Adipocyte (in vitro differentiated cells): Measurements from ENCODE around the gene ANO2.
A peak's percentile ranks its signal among the peaks of the same experiment; 100 is the strongest.

ENCODE experiments used
- DNase-seq: peaks from one replicate; pipeline ENCODE4 v3.0.0-alpha.2; 2015; ENCODE audit warnings: low read depth
- H3K27me3 ChIP-seq: replicated peaks from 2 replicates; pipeline ENCODE4 v1.7.0; 2013; ENCODE audit warnings: mild to moderate bottlenecking, low read length, moderate library complexity; ENCODE audit not compliant: control insufficient read depth, insufficient read depth
- H3K36me3 ChIP-seq: 2 replicates; pipeline ENCODE4 v1.7.0; 2013; ENCODE audit warnings: low read length, mild to moderate bottlenecking, moderate library complexity; ENCODE audit not compliant: control insufficient read depth, insufficient read depth, severe bottlenecking
- H3K4me1 ChIP-seq: 2 replicates; pipeline ENCODE4 v1.7.0; 2013; ENCODE audit warnings: mild to moderate bottlenecking, low read length, moderate library complexity; ENCODE audit not compliant: control insufficient read depth, insufficient read depth
- H3K4me3 ChIP-seq: 2 replicates; pipeline ENCODE4 v1.7.0; 2013; ENCODE audit warnings: mild to moderate bottlenecking, low read length, moderate library complexity
- H3K9ac ChIP-seq: 2 replicates; pipeline ENCODE4 v1.7.0; 2013; ENCODE audit warnings: mild to moderate bottlenecking, low read length, moderate library complexity
- H3K9me3 ChIP-seq: 2 replicates; pipeline ENCODE4 v1.7.0; 2013; ENCODE audit warnings: mild to moderate bottlenecking, low read length, moderate library complexity; ENCODE audit not compliant: control insufficient read depth

Gene ANO2

DNA sequence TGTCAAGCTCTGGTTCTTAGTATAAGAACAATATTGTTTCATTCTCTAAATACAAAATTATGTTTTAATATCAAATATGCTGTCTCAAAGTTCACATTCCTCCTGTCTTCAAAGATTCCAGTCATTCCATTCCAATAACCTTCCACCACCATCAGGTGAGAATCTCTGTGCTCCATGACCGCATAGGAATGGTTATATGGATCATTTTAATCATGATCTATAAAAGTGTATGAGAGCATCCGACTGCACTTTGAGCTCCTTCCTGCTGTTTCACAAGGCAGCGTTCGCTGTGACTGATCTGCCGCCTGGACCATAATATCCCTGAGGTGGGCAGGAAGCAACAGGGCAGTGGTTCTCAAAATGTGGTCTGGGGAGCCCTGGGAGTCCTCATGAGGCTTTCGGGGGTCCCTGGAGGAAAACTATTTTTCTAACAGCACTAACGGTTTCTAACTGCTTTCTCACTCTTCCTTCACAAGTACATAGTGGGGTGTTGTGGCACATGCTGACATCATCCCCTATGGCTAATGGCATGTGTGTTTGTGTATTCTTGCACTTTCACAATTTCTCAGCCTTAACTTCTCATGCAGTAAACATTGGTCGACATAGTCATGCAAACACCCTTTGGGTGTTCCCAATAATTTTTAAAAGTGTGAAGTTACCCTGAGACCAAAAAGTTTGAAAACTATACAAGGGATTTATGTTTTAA is 137.4 kb downstream of the ANO2 start:
- H3K9me3 ChIP-seq = no peaks in the 10 kb centered on the region
- H3K4me1 ChIP-seq = no peaks in the 10 kb centered on the region

GRCh38 chr12:5807090-5807414 is 138.0 kb downstream of the ANO2 start:
- Histone ChIP-seq H3K27me3 (peaks cover 21% of the 10 kb centered on the region), H3K4me1 (no peaks in the 10 kb centered on the region), H3K4me3 (no peak overlapping the region), H3K9me3 (no peaks in the 10 kb centered on the region), H3K36me3 (no peaks in the 10 kb centered on the region), H3K9ac (no peak overlapping the region)
- DNase-seq = no peak

More for the DNA sequence above, 137.4 kb downstream of the ANO2 start:
- no peaks in the 10 kb centered on the region for H3K36me3 ChIP-seq
- no peak overlapping the region for H3K4me3 ChIP-seq
- no peak overlapping the region for H3K9ac ChIP-seq
- peaks cover 16% of the 10 kb centered on the region for H3K27me3 ChIP-seq
- DNase-seq = no peak

DNA sequence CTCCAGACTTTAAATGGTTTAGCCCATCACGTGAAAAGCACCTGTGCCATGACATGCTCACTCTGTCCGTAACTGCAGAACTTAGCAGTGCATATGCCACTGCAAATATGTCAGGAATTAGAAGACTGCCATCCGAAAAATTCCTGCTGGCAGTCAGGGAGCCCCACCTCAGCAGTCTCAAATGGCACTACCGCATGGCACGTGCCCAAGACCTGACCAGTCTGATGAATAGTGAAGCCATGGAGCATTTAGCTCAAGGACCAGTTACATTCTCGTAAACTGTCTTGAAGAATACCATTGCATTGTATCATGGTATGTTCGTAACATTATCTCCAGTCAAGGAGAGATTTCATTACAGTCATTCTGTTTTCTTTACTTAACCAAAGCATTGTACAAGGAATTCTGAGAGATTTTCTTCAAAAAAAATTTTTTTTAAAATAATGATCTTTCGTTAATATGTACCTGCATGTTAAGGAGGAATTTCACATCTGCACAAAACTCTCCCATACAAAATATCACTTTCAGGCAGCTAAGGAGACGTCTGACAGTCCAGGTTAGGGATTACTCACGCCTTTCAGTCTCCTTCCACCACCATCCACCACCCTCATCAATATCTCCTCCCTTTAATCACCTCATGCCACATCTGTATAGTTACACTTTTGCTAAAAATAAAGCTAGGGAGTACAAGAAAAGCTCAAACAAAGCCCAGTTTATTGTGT is 138.5 kb downstream of the ANO2 start:
- no peaks in the 10 kb centered on the region for H3K4me1 ChIP-seq

GRCh38 chr12:5803532-5803931 is 141.5 kb downstream of the ANO2 start:
- H3K36me3 ChIP-seq = no peaks in the 10 kb centered on the region
- no peak overlapping the region for H3K9ac ChIP-seq
- H3K4me3 ChIP-seq = no peak overlapping the region
- no peaks in the 10 kb centered on the region for H3K9me3 ChIP-seq
- no peak for DNase-seq
- H3K4me1 ChIP-seq = no peaks in the 10 kb centered on the region
- H3K27me3 ChIP-seq = peaks cover 25% of the 10 kb centered on the region

More for the DNA sequence above, 138.5 kb downstream of the ANO2 start:
- Histone ChIP-seq H3K9me3 (no peaks in the 10 kb centered on the region), H3K9ac (no peak overlapping the region), H3K36me3 (no peaks in the 10 kb centered on the region), H3K27me3 (peaks cover 21% of the 10 kb centered on the region), H3K4me3 (no peak overlapping the region)
- DNase-seq = peak; percentile 13

DNA sequence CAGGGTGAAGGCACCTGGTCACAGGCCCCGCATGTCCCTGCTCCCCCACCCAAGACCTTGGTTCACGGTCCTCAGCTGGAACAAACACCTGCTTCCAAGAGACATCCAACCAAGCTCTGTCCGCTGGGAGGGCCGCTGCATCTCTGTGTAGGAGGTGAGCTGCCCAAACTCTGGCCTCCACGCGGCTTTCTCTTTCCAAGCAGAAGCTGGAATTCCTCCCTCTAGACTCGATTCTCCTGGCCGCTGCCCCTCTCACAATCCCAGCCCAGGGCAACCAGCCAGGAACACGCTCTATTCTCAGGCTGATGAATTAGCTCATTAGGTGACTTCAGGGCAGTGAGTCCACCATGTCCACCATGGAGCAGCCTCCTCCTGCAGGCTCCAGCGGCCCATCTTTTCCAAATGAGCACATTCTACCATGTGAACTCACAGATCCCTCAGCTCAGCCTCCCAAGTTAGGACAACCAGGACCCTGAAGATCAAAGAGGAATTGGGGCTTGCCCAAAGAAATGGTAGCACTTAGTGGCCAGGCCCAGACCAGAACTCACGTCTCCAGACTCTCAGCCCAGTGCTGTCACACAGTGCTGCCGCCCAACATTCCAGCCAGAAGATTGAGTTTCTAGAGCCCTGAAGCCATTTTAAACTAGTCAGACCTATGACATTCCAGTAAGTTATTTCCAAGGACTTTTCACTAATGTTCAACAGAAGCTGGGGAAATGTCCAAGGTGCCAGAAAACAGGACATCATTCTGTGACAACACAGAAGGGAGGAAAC is 146.6 kb downstream of the ANO2 start:
- no peak overlapping the region for H3K9ac ChIP-seq
- peaks cover 36% of the 10 kb centered on the region for H3K27me3 ChIP-seq
- H3K36me3 ChIP-seq = no peaks in the 10 kb centered on the region
- no peak overlapping the region for H3K4me3 ChIP-seq
- no peaks in the 10 kb centered on the region for H3K9me3 ChIP-seq
- DNase-seq = no peak
- H3K4me1 ChIP-seq = no peaks in the 10 kb centered on the region

DNA sequence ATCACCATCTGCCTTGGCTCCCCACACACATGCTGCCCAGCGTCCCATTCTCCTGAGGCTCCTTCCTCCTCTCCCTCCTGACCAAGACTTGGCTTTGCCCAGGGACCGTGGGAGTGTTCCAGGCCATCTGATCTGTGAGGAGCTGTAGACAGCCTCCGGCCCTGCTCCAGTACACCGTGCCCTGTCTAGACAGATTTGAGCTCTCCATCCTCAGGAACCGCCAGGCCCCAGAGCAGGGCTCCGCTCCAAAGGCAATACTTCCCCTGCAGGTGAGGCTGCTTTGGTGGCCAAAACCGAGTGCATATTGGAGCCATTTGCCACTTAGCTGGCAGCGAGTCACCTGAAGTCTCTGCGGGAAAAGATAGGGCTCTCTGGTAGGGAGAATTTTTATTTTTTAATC is 147.4 kb downstream of the ANO2 start:
- Histone ChIP-seq H3K9ac (no peak overlapping the region), H3K4me1 (no peaks in the 10 kb centered on the region), H3K4me3 (no peak overlapping the region), H3K36me3 (no peaks in the 10 kb centered on the region), H3K27me3 (peaks cover 37% of the 10 kb centered on the region), H3K9me3 (no peaks in the 10 kb centered on the region)
- DNase-seq = no peak

DNA sequence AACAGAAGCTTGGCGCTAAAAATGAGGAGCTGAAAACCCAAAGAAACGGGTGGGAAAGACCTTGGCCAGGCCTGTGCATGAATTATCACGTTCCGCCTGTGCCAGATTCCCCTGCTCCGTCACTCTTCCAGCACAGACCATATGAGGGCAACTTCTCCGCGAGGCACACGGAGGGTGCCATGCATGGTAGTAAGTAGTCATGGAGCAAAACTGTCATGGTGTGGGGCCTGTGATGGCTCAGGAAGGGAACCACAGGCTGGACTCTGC is 148.2 kb downstream of the ANO2 start:
- Histone ChIP-seq H3K36me3 (no peaks in the 10 kb centered on the region), H3K27me3 (peaks cover 39% of the 10 kb centered on the region), H3K9ac (no peak overlapping the region), H3K9me3 (no peaks in the 10 kb centered on the region), H3K4me1 (no peaks in the 10 kb centered on the region), H3K4me3 (no peak overlapping the region)
- no peak for DNase-seq

DNA sequence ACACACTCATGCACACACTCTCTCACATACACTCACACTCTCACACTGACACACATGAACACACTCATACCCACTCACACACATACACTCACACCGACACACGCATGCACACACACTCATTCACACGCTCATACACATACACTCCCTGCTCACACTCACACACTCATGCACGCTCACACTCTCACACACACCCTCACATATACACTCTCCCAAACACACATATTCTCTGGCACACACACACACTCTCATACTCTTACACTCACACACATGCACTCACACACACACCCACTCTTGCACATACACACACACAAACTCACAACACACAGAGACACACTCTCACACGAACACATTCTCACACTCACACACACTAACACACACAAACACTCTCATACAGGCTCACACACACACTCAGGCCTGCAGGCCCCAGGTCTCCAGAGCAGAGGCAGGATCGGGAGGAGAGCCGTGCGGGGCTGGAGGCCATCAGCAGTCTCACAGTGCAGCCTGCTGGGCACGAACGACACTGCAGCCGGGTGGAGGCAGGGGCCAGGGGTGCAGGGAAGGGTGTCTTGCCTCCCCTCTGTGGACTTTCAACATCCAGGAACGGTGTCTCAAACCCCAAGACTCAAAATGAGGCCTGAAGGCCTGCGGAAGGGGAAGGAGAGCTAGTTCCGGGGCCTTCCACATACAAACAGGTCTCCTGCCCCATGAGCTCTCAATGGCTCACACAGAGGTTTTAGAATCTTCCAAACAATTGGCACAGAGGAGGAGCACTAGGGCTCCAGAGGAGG is 148.7 kb downstream of the ANO2 start:
- peaks cover 39% of the 10 kb centered on the region for H3K27me3 ChIP-seq
- H3K36me3 ChIP-seq = no peaks in the 10 kb centered on the region
- no peak overlapping the region for H3K4me3 ChIP-seq
- DNase-seq = peak; percentile 54
- no peaks in the 10 kb centered on the region for H3K9me3 ChIP-seq
- H3K4me1 ChIP-seq = no peaks in the 10 kb centered on the region
- H3K9ac ChIP-seq = no peak overlapping the region

GRCh38 chr12:5794156-5794555 is 150.9 kb downstream of the ANO2 start:
- no peaks in the 10 kb centered on the region for H3K4me1 ChIP-seq
- no peak for DNase-seq
- no peaks in the 10 kb centered on the region for H3K9me3 ChIP-seq
- no peak overlapping the region for H3K9ac ChIP-seq
- no peak overlapping the region for H3K4me3 ChIP-seq
- no peaks in the 10 kb centered on the region for H3K36me3 ChIP-seq
- peaks cover 43% of the 10 kb centered on the region for H3K27me3 ChIP-seq

DNA sequence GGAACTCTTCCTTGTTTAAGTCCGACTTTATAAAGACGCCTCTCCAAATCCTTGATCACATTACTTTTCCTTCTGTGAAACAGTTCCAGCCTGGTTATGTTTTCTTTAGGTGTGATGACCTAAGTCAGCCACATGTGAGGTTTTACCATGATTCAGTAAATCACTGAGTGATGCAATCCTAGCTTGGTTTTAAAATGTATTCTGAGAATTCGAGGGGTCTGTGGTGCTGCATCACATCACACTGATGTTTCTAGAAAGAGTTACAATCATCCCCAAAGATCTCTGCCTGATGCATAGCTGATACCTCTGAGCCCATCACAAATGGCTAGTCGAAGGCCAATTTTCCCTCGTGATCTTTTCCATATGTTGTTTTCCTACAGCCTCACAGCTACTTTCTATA is 152.7 kb downstream of the ANO2 start:
- no peak overlapping the region for H3K4me3 ChIP-seq
- H3K27me3 ChIP-seq = peaks cover 40% of the 10 kb centered on the region
- no peaks in the 10 kb centered on the region for H3K36me3 ChIP-seq
- H3K9me3 ChIP-seq = no peaks in the 10 kb centered on the region
- no peaks in the 10 kb centered on the region for H3K4me1 ChIP-seq
- peak; percentile 10 for DNase-seq
- no peak overlapping the region for H3K9ac ChIP-seq

- Histone ChIP-seq H3K9ac (no peak overlapping the region), H3K36me3 (no peaks in the 10 kb centered on the region)
- peak; percentile 56 for DNase-seq
Observed at GRCh38 chr12:5789469-5789968, 155.5 kb downstream of the ANO2 start.

More at GRCh38 chr12:5789469-5789968, 155.5 kb downstream of the ANO2 start:
- Histone ChIP-seq H3K27me3 (peaks cover 27% of the 10 kb centered on the region), H3K9me3 (no peaks in the 10 kb centered on the region), H3K4me1 (no peaks in the 10 kb centered on the region), H3K4me3 (no peak overlapping the region)
